HG03575 (cell line): Measurements from ENCODE around the gene CRYBG1.

Experiments used
- ATAC-seq: cut with Tn5 transposase; IDR thresholded peaks from one replicate; pipeline ENCODE4 v1.9.1; 2021; ENCODE audit not compliant: unreplicated experiment, insufficient number of reproducible peaks, low FRiP score; ENCODE audit errors: extremely low read depth

Gene CRYBG1

DNA sequence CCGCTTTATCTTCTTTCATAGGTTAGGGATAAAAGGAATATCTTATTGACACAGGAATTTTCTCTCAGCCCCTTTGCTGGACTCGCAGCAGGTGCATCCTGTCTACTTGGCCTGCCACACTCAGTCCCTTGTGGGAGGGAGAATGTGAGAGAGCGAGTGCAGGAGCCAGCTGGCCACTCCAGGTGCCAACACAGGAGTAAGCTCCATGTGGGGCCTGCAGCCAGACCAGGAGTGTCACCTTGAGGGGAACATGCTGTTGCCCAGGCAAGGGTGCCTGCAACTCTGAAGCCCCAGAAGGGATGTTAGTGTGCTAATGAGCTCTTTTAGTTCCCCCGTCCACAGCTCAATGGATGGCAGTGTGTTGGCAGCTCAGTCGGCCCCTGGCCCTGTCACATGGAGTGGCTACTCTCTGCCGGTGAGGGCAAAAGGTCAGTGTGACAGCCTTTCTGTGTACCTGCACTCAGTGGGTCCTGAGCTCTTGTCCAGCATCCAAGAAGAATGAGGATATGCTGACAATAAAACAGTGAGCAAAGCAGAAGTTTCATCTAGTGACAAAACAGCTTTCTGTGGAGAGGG, 57.1 kb downstream of the CRYBG1 start:
- ATAC-seq, result no peak

DNA sequence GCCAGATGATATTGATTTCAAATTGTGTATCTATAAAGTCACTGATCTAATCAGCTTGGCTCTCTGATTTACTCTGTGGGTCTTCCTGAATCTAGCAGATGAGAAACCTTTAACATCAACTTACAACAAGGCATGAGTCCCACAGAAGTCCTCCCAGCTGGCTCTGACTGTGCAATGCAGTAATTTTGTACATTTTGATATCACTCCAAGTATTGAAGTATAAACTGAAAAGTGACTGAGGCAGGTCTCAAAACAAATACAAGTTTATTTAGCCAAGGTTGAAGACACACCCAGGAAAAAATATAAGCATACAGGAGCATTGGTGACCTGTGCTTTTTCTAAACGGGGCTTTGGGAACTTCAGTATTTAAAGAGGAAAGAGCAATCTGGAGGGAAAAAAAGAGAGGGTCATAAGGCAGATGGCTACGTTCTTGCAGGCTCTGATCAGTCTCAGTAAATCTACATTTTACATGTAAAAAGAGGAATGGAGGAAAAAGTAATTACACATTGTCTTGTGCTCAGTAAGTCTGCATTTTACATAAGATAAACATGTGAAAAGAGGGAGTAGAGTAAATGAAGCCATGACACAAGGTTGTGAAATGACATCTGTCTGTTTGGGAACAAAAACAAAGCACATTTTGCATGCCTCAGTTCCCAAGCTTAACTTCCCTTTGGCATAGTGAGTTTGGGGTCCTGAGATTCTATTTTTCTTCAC, 59.5 kb downstream of the CRYBG1 start:
- no peak for ATAC-seq

DNA sequence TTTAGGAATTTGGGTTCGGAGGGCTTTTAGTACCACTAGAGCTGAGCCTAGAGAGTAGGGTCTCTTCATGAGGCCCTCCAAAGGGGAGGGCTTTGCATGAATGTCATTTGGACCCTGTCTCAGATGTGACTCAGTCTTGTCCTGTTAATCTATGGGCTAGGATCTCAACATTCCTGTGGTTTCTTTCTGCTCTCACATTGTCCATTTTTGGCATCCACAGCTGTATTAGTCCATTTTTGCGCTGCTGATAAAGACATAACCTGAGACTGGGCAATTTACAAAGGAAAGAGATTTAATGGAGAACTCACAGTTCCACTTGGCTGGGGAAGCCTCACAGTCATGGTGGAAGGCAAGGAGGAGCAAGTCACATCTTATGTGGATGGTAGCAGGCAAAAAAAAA, 61.0 kb downstream of the CRYBG1 start:
- no peak for ATAC-seq

DNA sequence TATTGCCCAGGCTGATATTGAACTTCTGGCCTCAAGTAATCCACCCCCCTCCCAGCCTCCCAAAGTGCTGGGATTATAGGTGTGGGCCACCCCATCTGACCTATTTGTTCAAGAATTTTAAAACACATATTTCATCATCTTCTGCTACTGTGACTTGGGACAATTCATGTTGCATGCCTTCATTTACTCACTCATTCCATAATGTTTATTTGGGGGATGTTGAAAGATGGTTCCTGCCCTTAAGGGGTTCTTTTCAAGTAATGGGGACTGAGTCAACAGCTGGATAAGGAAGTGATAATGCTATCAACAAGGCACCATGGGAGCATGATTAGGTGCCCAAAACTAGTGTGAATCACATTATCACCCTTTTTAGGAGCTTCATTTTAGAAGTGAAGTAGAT, 62.0 kb downstream of the CRYBG1 start:
- ATAC-seq, result no peak

DNA sequence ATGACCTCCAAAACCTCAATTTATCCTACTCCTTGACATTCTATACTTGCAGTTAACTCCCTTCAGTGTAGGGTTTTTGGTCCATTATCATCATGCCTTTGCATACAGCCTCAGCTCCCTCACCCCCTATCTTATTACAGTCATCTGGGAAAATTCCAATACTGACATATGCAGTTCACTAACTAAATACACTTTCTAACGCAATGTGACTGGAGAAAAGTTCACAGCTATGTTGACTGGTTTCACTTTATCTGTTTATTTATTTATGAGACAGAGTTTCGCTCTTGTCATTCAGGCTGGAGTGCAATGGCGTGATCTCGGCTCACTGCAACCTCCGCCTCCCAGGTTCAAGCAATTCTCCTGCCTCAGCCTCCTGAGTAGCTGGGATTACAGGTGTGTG, 64.9 kb downstream of the CRYBG1 start:
- no peak for ATAC-seq

DNA sequence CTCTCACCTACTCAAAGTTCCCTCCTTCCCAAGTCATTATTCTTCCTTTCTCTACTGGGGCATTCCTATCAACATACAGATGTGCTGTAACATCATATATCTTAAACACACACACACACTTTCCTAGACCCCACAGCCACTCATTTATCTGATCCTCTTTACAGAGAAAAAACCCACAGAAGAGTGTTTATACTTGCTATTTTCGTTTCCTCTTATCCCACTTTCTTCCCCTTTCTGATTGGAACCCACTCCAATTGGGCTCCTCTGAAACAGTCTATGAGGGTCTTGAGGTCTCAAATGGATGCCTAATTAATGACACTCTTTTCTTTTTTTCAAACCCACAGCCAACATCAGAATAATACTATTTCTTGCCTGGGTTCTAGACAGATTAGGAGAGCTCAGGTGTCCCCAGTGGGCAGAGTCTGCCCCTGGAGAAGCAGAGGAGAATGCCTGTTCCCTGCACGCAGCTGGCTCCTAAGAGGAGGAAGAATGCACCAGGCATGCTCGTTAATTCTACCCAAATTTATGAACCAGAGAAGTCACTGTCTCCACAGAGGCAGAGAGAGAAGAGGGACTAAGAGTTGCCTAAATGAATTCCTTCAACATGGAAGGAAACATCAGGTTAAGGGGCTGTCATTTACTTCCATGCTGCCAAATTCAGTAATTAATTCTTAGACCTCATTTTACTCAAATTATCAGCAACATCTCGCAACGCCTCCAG, 65.9 kb downstream of the CRYBG1 start:
- ATAC-seq, result no peak

DNA sequence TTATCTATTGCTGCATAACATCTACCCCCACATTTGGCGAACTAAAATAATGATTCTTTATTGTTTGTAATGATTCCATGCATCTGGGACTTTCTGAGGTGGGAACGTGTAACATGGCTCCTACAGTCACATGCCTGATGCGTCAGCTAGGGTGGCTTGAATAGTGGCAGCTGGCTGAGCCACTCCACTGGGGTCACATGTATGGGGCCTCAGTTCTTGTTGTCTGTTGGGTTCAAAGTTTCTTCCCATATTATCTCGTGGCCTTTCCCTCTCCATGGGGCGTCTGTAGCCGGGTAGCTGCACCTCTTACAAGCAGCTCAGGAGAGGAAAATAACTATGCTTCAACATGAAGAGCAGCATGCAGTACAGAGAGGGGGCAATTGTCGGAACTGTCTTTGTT, 69.9 kb downstream of the CRYBG1 start:
- no peak for ATAC-seq

DNA sequence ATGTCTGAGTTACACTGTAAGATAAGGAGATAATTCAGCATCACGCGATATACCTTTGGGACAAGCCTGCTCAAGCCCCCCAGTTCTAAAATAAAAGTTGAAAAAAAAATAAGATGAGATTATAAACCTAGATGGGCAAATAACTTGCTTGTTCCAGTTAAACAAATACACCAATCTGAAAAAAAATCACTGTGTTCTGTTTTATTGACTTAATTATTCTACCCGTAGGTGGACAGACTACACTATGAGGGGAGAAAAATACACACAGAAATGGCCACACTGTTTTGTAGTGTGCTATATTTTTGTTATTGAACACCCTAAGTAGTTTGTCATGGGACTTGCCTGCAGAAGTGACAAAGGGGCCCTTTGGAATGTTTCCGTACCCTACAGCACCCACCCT, 70.9 kb downstream of the CRYBG1 start:
- ATAC-seq, result no peak

DNA sequence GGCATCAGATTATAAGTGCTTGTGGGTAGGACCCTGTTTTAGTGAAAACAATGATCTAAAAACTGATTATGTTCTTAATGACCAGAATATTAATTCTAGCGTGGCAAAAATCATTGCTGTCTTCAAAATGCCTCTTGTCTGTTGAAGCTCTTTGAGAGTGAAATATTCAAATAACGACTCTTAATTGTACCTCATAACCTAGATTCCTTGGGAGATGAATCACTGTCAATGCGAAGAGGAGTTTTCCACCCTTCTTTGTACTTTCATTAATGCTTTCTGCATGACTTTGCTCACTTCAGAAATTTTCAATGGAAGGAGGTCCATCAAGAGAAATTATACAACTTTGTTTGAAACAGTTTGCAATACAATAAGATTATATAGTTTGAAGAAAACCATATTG, 71.5 kb downstream of the CRYBG1 start:
- ATAC-seq, result no peak

DNA sequence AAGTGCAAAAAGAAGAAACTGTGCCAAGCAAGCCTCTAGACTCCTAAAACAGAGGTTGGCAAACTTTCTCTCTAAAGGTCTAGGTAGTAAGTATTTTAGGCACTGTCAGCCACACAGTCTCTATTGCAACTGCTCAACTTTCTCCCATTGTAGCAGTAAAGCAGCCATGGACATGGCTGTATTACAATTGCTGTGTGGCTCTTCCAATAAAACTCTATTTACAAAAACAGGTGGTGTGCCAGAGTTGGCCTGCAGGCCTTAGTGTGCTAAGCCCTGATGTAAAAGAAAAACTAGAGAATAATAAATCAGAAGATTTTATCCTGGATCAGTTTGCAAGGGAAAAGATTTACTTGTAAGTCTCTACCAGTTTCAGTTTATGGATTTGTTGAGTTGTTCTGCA, 74.0 kb downstream of the CRYBG1 start:
- ATAC-seq, result no peak

DNA sequence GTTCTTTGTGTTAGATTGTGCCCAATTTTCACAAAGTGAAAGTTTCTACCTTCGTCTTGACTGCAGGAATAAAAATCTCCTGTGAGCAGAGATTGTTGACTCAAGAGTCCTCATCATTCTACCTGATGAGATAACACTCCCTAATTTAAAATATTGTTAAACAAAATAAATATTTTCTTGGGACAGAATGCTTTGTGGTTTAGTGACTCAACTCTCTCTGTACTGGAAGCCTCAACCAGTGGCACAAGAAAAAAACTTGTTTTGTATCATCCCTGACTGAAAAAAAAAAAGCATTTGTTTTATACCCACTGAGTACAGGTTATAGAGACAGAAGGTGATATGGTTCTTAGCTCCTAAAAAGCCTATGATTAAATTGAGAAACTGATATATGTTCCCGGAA, 78.9 kb downstream of the CRYBG1 start:
- ATAC-seq, result no peak

DNA sequence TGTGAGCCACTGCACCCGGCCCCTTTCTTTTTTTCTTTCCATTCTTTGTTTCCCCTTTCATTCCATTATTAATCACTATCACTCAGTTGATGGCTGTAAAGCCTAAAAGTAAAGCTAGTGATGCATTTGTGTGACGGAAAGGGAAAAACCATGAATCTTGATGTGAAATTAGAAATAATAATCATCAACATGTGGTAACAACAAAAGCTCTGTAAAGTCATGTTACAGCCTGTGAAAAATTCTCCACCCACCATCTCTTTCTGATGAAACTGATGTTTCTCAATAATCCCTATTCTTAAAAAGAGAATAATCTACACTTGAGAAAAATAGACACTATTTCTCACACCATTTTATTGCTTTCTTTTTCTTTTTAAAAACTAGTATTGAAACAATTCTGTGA, 80.0 kb downstream of the CRYBG1 start:
- ATAC-seq, result no peak

DNA sequence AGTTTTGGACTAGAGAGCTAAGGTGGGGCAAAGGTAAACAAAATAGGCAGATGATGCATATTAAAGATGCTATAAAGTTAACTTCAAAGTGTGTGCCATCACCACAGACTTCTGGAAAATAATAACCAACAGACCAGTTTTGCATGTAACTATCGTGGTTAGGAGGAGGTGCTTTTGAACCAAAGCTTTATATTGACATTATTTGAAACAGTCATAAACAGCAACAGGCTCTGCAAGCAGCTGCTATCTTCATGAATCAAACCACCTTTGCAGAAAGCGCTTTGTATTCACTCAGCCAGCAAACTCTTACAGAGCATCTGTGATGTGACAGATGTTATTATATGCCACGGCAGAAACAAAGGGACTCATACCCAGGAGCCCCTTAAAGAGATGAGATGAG, 81.9 kb downstream of the CRYBG1 start:
- no peak for ATAC-seq

DNA sequence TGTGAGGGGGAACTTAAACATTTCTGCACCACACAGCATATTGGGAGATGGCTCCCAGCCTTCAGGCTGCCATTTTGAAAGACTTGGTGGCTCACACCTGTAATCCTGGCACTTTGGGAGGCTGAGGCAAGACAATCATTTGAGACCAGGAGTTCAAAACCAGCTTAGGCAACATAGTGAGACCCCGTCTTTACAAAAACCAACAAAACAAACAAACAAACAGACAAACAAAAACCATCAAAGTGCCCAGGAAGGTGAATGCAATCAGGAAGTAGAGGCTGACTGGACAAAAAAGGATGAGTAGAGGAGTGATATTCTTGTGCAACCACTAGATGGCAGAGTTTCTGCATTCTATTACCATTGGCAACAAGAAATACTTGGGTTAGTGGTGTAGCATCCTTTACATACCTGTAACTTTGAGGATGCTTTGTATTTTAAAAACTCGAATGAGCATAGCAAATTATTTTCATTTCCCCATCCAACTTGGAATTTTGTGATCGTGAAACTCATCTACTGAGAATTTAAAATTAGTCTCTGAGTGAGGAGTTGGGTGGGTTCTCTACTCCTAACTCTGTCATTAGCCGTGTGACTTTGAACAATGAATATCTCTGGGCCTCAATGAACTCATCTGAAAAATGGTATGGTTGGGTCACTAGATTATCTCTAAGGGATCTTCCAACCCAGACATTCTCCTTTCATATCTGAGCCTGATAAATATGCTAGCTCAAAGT, 84.4 kb downstream of the CRYBG1 start:
- no peak for ATAC-seq

DNA sequence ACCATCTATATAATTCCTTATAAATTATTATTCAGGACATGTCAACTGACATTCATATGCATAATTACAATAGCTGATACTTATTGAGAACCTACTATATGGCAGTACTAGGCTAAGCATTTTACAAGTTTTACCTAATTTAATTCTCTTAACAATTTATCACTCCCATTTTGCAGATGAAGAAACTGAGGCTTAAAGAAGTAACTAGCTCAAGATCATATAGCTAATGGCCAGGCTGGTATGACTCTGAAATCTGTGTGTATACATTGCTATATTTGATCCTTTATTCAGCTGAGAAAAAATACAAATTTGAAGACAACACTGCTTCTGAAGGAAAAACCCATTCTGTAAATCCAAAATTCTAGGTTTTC, 85.0 kb downstream of the CRYBG1 start:
- ATAC-seq, result no peak

DNA sequence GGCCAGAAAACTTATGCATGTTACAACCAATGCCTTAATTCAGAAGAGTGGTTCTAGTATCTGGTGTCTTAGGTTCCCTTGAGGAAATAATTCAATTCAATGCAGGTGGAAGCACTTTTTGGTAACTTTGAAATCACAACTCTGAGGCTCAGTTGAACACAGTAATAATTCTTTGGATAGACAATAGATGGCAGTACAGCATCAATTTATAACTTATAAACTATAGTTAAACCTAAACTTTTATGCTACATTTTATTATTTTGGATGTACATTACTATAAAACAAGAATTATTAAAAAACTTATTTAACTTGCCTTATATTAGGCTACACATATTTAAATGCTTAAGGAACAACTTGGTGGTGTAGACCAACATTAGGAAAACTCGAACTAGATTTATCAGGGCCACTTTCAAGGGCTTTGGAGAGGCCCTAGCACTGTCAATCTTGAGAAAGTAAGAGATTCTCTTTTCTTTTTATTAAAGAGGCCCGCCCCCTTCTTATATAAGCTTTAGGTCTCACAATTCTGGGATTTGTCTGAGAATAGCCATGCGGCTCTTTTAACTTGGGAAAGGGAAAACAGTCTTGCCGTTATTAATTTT, 85.9 kb downstream of the CRYBG1 start:
- ATAC-seq, result no peak

DNA sequence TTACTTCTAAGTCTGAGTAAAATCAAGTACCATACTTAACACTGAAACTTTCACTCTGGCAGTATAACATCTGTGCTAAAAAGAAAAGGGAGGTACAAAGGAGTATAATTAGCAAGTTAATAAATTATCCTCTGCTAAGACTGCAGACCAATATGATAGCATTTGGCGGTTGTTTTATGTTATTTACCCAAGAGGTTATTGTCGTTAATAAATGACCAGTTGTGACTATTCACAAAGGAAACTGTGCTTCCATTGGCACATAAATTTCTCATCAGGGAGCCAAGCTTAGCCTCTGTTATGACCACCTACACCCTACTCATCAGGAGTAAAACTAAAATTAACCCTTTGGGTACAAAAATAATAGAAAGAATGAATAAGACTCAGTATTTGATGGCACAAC, 86.5 kb downstream of the CRYBG1 start:
- no peak for ATAC-seq

DNA sequence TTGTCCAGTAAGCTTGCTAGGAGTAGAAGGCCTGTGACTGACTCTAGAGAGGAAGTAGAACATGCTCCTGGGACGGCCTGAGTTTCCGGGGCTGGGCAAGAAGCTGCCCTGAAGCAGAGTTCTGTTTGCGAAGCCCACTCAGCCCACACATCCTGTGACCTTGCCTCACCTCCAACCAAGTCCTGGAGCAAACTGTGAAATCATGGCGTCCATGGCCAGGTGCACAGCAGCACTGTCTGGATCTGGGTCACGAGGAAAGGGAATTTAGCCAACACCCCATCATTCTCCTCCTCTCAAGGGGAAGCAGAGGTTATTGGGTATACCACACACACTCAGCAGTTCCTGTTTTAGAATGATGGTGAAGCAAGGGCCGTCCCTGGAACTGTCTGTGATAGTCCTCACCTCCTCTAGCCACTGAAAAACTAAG, 87.5 kb downstream of the CRYBG1 start:
- ATAC-seq, result no peak

DNA sequence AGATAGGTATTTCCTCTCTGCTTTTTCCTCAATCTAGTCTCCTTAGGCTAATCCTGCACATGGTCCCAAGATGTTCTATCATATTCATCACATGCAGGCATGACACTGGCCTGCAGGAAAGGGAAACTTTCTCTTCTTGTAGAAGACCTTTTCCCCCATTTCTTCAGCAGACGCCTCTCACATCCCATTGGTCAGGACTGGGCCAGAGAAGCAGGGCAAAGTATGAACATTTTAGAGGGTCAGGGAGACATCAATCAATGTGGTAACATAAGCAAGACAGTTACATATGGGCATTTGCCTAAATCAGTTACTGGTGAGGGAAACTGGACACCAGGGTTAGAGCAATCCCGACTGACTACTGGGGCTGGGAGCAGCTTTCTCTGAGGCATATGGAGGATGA, 90.1 kb downstream of the CRYBG1 start:
- no peak for ATAC-seq

DNA sequence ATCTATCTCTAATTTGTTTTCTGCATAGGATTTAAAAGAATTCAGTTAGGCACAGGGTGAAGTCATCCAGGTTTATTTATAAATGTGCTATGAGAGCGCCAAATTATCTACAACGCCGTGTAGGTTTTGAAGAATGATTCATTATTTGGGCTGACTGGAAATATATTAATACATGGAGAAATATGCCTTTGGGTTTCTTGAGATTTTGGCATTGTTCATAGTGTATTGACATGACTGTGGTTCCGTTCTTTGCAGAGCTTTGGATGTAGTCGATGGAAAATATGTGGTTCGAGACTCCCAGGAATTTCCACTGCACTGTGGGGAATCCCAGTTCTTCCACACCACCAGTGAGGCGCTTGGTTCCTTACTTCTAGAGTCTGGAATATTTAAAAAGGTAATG, 90.9 kb downstream of the CRYBG1 start:
- no peak for ATAC-seq
